GM12891 (cell line): ENCODE measurements around the gene PDGFC.

Source experiments
- DNase-seq: peaks from one replicate; pipeline ENCODE4 v3.0.0; 2011; ENCODE audit warnings: low spot score; ENCODE audit not compliant: insufficient read length
- FAIRE-seq: peaks from 2 replicates; lab custom pipeline; 2011; peaks lifted over from hg19 to GRCh38; lab: Jason Lieb, UNC
- PAX5 ChIP-seq: IDR thresholded peaks from 2 replicates; pipeline ENCODE4 v1.6.1; 2011; ENCODE audit warnings: low read length, moderate library complexity, mild to moderate bottlenecking; ENCODE audit not compliant: insufficient read depth, severe bottlenecking
- POLR2A ChIP-seq: IDR thresholded peaks from 2 replicates; pipeline ENCODE4 v1.6.1; 2011; ENCODE audit warnings: low read depth, low read length, control low read depth
- POLR2AphosphoS5 ChIP-seq: IDR thresholded peaks from 2 replicates; pipeline ENCODE4 v1.6.1; 2011; ENCODE audit warnings: low read depth, low read length, control low read depth
- POU2F2 ChIP-seq: IDR thresholded peaks from 2 replicates; pipeline ENCODE4 v1.6.1; 2011; ENCODE audit warnings: low read depth, mild to moderate bottlenecking, control low read depth, low read length, moderate library complexity
- SPI1 ChIP-seq: IDR thresholded peaks from 2 replicates; pipeline ENCODE4 v1.6.1; 2011; ENCODE audit warnings: low read depth, low read length, control low read depth
- TAF1 ChIP-seq: IDR thresholded peaks from 2 replicates; pipeline ENCODE4 v1.6.1; 2011; ENCODE audit warnings: low read depth, low read length, control low read depth

PDGFC gene

DNA sequence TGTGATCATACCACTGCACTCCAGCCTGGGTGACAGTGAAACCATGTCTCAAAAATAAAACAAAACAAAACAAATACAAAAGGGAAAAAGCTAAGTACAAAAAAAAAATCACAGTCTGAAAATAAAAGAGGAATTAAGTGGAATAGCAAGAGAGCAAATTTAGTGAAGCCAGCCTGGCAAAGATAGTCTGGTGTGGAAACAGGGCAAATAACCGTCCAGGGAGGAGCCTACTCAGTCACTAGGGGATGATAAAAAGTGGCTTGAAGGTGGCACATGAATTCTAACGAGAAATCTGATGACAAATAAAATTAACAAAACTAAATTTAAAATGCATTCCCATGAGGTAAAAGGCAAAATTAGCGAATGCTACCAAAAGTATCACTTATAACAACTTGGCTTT lies 8.2 kb downstream of the PDGFC start:
- TF ChIP-seq PAX5: no peak
- no peak for TF ChIP-seq SPI1
- TF ChIP-seq POLR2A: no peak
- TF ChIP-seq POU2F2: no peak
- no peak for TF ChIP-seq POLR2AphosphoS5
- TF ChIP-seq TAF1: no peak
- DNase-seq (no peak), FAIRE-seq (no peak)

DNA sequence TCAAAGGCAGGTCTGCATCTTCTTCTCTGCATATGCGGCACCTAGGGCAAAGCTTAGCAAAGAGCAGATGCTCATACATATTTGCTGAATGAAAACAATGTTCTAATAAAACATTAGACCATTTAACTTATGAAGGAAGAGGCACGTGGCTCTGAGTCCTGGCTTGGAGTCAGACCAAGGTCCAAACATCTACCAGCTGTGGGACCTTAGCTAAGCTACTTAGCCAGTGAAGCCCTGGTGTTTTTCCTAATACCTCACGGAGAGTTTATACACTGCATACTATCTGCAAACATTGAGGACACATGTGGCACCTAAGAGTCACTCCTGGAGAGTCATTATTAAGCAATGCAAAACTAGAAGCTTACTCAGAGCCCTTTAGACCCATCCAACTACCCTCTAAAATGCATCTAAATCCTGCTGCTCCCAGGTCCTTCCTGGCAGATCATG lies 9.0 kb downstream of the PDGFC start:
- DNase-seq: no peak
- FAIRE-seq: no peak
- TF ChIP-seq POLR2AphosphoS5 (no peak), SPI1 (no peak), POU2F2 (no peak), TAF1 (no peak), POLR2A (no peak), PAX5 (no peak)

DNA sequence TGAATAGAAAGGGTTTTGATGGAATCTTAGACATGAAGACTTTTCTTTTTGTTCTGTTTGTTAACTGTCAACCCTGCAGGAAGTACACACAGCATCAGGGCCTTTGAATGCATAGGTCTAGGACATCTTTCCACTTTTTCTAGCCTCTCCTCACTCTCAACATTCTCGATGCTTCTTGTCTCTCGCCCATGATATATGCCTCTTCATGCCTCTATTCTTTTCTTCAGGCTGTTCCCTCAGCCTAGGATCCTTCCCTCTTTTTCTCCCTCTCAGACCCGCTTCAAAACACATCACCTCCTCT lies 9.6 kb downstream of the PDGFC start:
- no peak for FAIRE-seq
- DNase-seq: no peak
- TF ChIP-seq POU2F2 (no peak), POLR2AphosphoS5 (no peak), SPI1 (no peak)

DNA sequence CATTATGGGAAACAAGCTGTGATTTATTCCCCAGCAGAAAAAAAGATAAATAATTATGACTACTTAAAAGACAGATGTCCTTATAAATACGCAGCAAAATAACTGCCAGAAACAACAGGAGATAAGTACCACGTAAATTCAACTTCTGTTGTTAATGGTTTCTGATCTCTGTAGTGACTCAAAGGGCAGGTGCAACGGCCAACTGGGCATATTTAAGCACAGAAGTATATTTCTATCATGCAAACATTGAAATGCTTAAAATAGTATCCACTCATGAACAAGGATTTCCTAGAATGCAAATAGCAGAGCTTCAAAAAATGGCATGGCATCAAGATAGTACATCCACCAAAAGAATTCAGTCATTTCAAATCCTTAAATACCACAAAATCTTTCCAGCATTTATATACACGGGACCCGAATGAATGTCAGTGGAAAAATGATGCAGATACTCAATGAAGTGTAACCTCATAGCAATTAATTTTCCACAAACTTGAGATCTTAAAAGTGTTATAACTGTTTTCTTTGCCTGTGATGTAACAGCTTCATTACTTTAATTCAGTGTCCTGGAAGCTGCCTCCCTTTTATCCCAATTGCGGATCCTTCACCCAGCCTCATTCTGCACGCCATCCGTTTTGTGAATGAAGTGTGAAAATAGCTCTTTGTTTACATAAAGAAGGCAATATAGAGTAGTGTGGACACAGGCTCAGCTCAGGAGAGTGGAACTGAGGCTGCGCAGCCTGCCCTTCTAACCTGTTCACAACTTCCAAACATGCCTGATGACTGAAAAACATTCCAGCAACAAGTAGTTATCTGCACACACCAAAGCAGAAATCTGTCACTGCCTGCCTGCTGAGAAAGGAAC lies 10.2 kb downstream of the PDGFC start:
- DNase-seq (no peak), FAIRE-seq (no peak)
- TF ChIP-seq POLR2A (no peak), PAX5 (no peak), TAF1 (no peak), POU2F2 (no peak), POLR2AphosphoS5 (no peak), SPI1 (no peak)

DNA sequence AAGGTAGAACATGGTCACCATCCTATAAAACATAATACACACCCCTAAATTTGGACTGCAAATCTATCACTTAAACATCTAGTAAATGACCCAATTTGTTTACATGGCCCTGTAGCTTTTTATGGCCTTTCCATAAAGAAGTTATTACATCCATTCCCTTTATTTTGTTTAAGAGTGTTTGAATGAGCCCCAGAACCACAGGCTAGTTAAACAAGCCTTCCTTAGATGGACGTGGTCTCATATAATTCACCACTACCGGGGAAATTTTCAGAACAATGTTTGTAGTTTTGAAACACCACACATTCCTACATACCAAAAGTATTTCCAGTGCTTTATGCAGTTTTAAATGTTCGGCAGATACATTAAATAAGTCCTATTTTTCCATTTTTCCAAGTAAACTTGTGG lies 12.3 kb downstream of the PDGFC start:
- FAIRE-seq (no peak), DNase-seq (no peak)
- TF ChIP-seq POU2F2 (no peak), POLR2A (no peak), TAF1 (no peak), SPI1 (no peak), POLR2AphosphoS5 (no peak), PAX5 (no peak)

- no peak for DNase-seq
- TF ChIP-seq POU2F2: no peak
- no peak for TF ChIP-seq POLR2A
- TF ChIP-seq PAX5: no peak
- TF ChIP-seq SPI1: no peak
- TF ChIP-seq TAF1: no peak
- no peak for TF ChIP-seq POLR2AphosphoS5
- no peak for FAIRE-seq
Observed at GRCh38 chr4:156958276-156959074, 13.1 kb downstream of the PDGFC start.

DNA sequence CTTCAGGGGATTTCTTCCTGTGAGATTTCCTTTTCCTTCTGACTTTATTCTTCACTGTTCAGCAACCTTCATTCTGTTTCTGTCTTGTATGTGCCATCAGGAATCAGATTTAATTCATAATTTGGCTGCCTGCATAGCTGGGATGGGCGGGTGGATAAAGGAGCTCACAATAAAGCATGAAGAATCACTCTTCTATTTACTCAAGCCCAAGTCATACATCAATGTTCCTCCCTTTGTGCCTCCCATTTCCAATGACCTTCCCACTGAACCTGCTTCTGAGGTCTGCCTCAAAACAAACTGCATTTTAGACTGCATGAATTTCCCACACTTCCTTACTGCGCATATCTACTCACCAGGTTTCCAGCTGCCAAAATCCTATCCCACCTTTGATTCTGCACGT lies 14.0 kb downstream of the PDGFC start:
- no peak for TF ChIP-seq POLR2A
- TF ChIP-seq TAF1: no peak
- TF ChIP-seq PAX5: no peak
- TF ChIP-seq POLR2AphosphoS5: no peak
- no peak for TF ChIP-seq POU2F2
- TF ChIP-seq SPI1: no peak
- FAIRE-seq (no peak), DNase-seq (no peak)

GRCh38 chr4:156956826-156957368 lies 14.7 kb downstream of the PDGFC start:
- DNase-seq: no peak
- TF ChIP-seq POU2F2: no peak
- no peak for TF ChIP-seq SPI1
- no peak for TF ChIP-seq POLR2A
- TF ChIP-seq PAX5: no peak
- no peak for TF ChIP-seq POLR2AphosphoS5
- TF ChIP-seq TAF1: no peak
- FAIRE-seq: no peak

DNA sequence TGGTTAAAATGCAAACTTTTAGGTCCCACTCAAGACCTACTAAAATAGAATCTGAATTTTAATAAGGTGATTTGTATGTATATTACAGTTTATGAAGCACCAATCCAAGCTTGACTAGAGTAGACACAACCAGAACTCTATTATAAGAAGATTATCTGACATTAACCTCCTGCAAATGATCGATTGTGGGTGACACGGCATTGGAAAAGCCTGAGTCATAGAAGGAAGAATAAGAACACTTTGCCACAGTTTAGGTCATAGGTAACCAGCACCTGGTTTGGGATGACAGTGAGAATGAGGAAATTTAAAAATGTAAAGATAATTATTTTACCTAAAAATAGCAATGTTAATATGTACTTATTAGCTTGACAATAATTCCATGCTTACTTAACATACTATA lies 15.2 kb downstream of the PDGFC start:
- TF ChIP-seq SPI1: no peak
- no peak for TF ChIP-seq POLR2A
- no peak for TF ChIP-seq POU2F2
- no peak for TF ChIP-seq POLR2AphosphoS5
- no peak for TF ChIP-seq TAF1
- TF ChIP-seq PAX5: no peak
- DNase-seq: no peak
- no peak for FAIRE-seq

GRCh38 chr4:156954587-156954986 lies 17.0 kb downstream of the PDGFC start:
- TF ChIP-seq TAF1: no peak
- no peak for TF ChIP-seq POLR2AphosphoS5
- TF ChIP-seq PAX5: no peak
- TF ChIP-seq SPI1: no peak
- no peak for TF ChIP-seq POLR2A
- TF ChIP-seq POU2F2: no peak
- FAIRE-seq (no peak), DNase-seq (no peak)
